22Rv1 (cell line): ENCODE data around the gene NR2C1.

Source experiments
- ZFX ChIP-seq: fragments of 450-650 bp; IDR thresholded peaks from 2 replicates; pipeline ENCODE4 v1.6.1; 2017; ENCODE audit warnings: antibody characterized with exemption, borderline replicate concordance
- TF ChIP-seq, protein P1 (sequence below): fragments of 450-650 bp; IDR thresholded peaks from 2 replicates; pipeline ENCODE4 v1.5.1; 2017; ENCODE audit warnings: mild to moderate bottlenecking

DNA sequence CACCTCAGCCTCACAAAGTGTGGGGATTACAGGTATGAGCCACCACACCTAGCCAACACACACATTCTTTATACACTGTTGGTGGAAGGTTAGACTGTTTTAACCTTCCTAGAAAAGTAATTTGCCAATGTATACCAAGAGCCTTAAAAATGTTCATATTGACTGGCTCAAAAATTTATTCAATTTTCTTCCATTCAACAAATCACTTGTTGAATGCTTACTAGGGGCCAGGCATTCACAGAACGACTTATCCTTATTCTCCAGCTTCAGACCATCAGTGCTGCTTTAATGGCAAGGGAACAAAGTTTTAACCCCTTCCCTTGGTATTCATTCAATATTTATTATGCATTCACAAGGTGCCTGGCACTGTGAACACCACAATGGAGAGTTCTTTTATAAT is 3.0 kb downstream of the NR2C1 start:
- TF ChIP-seq, protein P1, sequence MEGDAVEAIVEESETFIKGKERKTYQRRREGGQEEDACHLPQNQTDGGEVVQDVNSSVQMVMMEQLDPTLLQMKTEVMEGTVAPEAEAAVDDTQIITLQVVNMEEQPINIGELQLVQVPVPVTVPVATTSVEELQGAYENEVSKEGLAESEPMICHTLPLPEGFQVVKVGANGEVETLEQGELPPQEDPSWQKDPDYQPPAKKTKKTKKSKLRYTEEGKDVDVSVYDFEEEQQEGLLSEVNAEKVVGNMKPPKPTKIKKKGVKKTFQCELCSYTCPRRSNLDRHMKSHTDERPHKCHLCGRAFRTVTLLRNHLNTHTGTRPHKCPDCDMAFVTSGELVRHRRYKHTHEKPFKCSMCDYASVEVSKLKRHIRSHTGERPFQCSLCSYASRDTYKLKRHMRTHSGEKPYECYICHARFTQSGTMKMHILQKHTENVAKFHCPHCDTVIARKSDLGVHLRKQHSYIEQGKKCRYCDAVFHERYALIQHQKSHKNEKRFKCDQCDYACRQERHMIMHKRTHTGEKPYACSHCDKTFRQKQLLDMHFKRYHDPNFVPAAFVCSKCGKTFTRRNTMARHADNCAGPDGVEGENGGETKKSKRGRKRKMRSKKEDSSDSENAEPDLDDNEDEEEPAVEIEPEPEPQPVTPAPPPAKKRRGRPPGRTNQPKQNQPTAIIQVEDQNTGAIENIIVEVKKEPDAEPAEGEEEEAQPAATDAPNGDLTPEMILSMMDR = no peak
- no peak for TF ChIP-seq ZFX
